Embryonic facial prominence (tissue), 1 donor: ENCODE data around the gene ATP13A2.

Experiments used
- DNase-seq: peaks from one replicate; pipeline ENCODE4 v3.0.0-alpha.2; 2016; ENCODE audit errors: extremely low spot score

Gene ATP13A2

GRCh38 chr1:17032741-17033140 lies 21.0 kb upstream of the ATP13A2 start:
- no peak for DNase-seq

GRCh38 chr1:17031436-17031835 lies 19.7 kb upstream of the ATP13A2 start:
- DNase-seq = no peak

- no peak for DNase-seq
These were observed 18.5 kb upstream of the ATP13A2 start for GRCh38 chr1:17030206-17030605.

- no peak for DNase-seq
These were observed 17.0 kb upstream of the ATP13A2 start for GRCh38 chr1:17028662-17029188.

- no peak for DNase-seq
These were observed 16.2 kb upstream of the ATP13A2 start for GRCh38 chr1:17027900-17028299.

GRCh38 chr1:17027403-17027802 lies 15.7 kb upstream of the ATP13A2 start:
- DNase-seq = no peak

GRCh38 chr1:17024721-17025120 lies 13.0 kb upstream of the ATP13A2 start:
- no peak for DNase-seq

GRCh38 chr1:17023573-17023972 lies 11.8 kb upstream of the ATP13A2 start:
- DNase-seq = no peak

GRCh38 chr1:17023102-17023501 lies 11.4 kb upstream of the ATP13A2 start:
- DNase-seq = no peak

GRCh38 chr1:17021896-17022295 lies 10.2 kb upstream of the ATP13A2 start:
- no peak for DNase-seq

GRCh38 chr1:17020502-17020901 lies 8.8 kb upstream of the ATP13A2 start:
- DNase-seq = no peak

- DNase-seq = no peak
These were observed 7.1 kb upstream of the ATP13A2 start for GRCh38 chr1:17018849-17019248.

GRCh38 chr1:17017435-17017834 lies 5.7 kb upstream of the ATP13A2 start:
- no peak for DNase-seq

GRCh38 chr1:17016317-17016661 lies 4.6 kb upstream of the ATP13A2 start:
- no peak for DNase-seq

GRCh38 chr1:17014671-17015567 lies 3.2 kb upstream of the ATP13A2 start:
- DNase-seq = no peak

- DNase-seq = no peak
These were observed 2.0 kb upstream of the ATP13A2 start for GRCh38 chr1:17013491-17014320.

GRCh38 chr1:17012775-17013490 lies 1.2 kb upstream of the ATP13A2 start:
- DNase-seq = no peak

GRCh38 chr1:17011092-17011438 lies 663 bp downstream of the ATP13A2 start:
- no peak for DNase-seq

- DNase-seq = no peak
These were observed 2.0 kb downstream of the ATP13A2 start for GRCh38 chr1:17009706-17010105.

- no peak for DNase-seq
These were observed 3.4 kb downstream of the ATP13A2 start for GRCh38 chr1:17008208-17008855.

- DNase-seq = no peak
These were observed 4.6 kb downstream of the ATP13A2 start for GRCh38 chr1:17007121-17007520.

- no peak for DNase-seq
These were observed 6.4 kb downstream of the ATP13A2 start for GRCh38 chr1:17005365-17005740.
